Breast epithelium (tissue), 3 donors: ENCODE data around the gene REEP1.

Experiments
- POLR2A ChIP-seq: fragments of 450-650 bp; IDR thresholded peaks from one replicate; pipeline ENCODE4 v1.6.1; 2016; ENCODE audit warnings: antibody characterized with exemption, mild to moderate bottlenecking, moderate library complexity
- TF ChIP-seq, protein P1 (sequence below), 3 donors: fragments of 450-650 bp; IDR thresholded peaks; one replicate each; pipeline ENCODE4 v1.5.1; 2016 to 2017; ENCODE audit warnings: antibody characterized with exemption in 3 of 3, mild to moderate bottlenecking in 3 of 3, moderate library complexity in 3 of 3

DNA sequence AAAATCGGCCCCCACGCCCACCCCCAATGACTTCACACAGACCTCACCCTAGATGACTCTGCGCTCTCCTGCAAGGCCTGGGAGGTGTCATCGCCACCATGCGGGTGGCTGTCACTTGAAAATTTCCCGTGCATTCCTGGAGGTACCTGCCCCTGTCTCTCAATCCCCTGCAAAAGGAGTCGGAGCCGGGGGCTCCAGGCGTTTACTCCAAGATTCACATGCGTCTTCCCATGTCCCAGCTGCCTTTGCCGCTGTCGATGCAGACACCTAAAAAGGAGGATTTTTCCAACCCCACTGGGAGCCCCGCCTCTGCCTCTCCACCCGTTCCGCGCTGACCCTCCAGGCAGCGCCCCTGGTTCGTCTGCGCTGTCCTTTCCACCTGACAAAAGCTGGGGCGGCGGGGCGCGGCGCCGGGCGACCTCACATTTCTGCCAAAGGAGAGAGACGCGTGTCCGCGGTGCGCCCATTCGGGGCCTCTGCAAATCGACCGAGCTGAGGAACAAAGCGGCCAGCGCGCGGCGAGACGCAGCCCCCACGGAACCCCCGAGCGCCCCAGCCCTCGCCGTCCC, 667 bp downstream of the REEP1 start:
- TF ChIP-seq, protein P1, sequence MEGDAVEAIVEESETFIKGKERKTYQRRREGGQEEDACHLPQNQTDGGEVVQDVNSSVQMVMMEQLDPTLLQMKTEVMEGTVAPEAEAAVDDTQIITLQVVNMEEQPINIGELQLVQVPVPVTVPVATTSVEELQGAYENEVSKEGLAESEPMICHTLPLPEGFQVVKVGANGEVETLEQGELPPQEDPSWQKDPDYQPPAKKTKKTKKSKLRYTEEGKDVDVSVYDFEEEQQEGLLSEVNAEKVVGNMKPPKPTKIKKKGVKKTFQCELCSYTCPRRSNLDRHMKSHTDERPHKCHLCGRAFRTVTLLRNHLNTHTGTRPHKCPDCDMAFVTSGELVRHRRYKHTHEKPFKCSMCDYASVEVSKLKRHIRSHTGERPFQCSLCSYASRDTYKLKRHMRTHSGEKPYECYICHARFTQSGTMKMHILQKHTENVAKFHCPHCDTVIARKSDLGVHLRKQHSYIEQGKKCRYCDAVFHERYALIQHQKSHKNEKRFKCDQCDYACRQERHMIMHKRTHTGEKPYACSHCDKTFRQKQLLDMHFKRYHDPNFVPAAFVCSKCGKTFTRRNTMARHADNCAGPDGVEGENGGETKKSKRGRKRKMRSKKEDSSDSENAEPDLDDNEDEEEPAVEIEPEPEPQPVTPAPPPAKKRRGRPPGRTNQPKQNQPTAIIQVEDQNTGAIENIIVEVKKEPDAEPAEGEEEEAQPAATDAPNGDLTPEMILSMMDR (IDR thresholded peaks at IDR 0.05) = no peak
- TF ChIP-seq POLR2A = no peak
